ENCODE results near the gene RADX.

GRCh38 chrX:106710771-106711170 lies 99.0 kb downstream of the RADX start:
- TF ChIP-seq ZNF20 (CRISPR knock-in tag; IDR thresholded peaks at IDR 0.05) (no peak), CTCF (CRISPR knock-in tag; IDR thresholded peaks at IDR 0.05) (no peak), REXO4 (CRISPR knock-in tag; IDR thresholded peaks at IDR 0.05; ENCODE audit: borderline replicate concordance) (no peak), KAT8 (CRISPR knock-in tag; IDR thresholded peaks at IDR 0.05) (no peak)
